ENCODE measurements around the gene FBXW8. TPM values are rescaled to one million over a fixed set of nuclear protein-coding genes. Genes with fewer than 3 reads are reported as not detected.

FBXW8 gene
- total RNA-seq, 3 donors from 2014 or later (not counting 1 experiment from before 2014, with no cell fraction given), result 11.5 to 16.0 (median 13.5) TPM

DNA sequence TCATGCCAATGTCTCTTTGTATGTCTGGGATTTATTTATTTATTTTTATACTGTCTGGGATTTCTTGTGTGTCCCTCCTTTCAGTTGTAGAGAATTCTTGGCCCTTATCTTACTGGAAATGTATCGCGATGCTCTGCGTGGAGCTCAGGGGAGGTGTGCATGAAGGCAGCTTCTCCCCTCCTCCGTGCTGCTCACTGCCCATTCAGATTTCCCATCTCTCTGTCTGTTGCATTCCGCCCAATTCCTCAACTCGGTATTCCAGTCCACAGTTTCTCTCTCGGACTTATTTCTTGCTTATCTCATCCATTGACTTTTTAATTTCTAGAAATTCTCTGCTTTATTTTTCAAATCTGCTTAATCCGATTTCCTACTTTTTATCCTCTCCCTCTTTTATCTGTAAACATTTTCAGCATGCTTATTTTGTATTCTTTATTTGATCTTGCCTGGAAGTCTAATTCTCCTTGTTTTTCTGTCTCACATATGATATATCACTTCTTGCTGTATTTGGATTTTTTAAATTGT lies 93.2 kb downstream of the FBXW8 start:
- Histone ChIP-seq H3K36me3 (ENCODE audit: control insufficient read depth, insufficient read depth, low read length) (peaks cover 30% of the 10 kb centered on the region), H3K4me1 (ENCODE audit: control insufficient read depth, insufficient read depth, low read length) (no peaks in the 10 kb centered on the region), H3K4me3 (ENCODE audit: low read length) (no peak overlapping the region), H3K27ac (ENCODE audit: low read length) (no peak overlapping the region), H3K27me3 (ENCODE audit: control insufficient read depth, insufficient read depth, low read length) (no peaks in the 10 kb centered on the region), H3K9me3 (ENCODE audit: control insufficient read depth, insufficient read depth, low read length) (no peaks in the 10 kb centered on the region)
- H3K4me1 Mint-ChIP-seq, result peaks cover 3 to 5% of the 10 kb centered on the region in 2 donors
- no peaks in the 10 kb centered on the region for H3K36me3 Mint-ChIP-seq
- no peaks in the 10 kb centered on the region for H3K9me3 Mint-ChIP-seq
- TF ChIP-seq, protein P1, sequence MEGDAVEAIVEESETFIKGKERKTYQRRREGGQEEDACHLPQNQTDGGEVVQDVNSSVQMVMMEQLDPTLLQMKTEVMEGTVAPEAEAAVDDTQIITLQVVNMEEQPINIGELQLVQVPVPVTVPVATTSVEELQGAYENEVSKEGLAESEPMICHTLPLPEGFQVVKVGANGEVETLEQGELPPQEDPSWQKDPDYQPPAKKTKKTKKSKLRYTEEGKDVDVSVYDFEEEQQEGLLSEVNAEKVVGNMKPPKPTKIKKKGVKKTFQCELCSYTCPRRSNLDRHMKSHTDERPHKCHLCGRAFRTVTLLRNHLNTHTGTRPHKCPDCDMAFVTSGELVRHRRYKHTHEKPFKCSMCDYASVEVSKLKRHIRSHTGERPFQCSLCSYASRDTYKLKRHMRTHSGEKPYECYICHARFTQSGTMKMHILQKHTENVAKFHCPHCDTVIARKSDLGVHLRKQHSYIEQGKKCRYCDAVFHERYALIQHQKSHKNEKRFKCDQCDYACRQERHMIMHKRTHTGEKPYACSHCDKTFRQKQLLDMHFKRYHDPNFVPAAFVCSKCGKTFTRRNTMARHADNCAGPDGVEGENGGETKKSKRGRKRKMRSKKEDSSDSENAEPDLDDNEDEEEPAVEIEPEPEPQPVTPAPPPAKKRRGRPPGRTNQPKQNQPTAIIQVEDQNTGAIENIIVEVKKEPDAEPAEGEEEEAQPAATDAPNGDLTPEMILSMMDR (IDR thresholded peaks at IDR 0.05), result no peak
- DNase-seq, result no peak
- H3K4me3 Mint-ChIP-seq, result no peak overlapping the region
- WGBS (ENCODE audit: insufficient coverage), result 97% methylated on average over 7 of the region's 8 CpGs
- intact Hi-C loops (cut with micrococcal nuclease), result no loop called here
- no peak for ATAC-seq
- H3K27me3 Mint-ChIP-seq (ENCODE audit: low read depth in 2 of 2), result no peaks in the 10 kb centered on the region
- H3K27ac Mint-ChIP-seq, result no peak overlapping the region

DNA sequence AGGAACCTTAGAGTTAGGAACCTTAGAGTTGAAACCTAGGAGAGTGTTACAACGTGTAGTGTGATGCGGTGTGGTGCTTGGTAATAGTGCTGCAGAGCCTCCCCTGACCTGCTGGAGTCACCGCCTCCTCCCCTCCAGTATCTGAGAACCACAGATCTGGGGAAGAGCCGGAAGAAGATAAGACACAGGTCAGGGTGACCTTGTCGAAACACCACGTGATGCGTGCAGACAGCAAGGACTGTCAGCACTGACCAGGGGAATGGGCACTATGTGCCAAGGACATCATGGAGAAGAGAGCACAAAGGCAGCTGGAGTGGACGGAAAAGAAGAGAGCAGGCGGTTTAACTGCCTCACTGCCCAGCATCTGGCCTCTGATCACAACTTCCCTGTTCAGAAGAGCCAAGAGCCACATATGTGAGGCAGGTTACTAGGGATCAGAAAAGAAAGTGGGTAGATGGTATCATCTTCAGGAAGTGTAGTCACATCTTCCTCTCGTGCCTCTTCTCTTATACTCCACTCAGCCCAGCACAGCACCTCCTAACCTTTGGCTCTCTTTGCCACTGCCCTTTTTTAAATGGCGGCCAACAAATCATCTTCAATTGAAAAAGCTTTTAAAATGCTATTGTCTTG lies 94.8 kb downstream of the FBXW8 start:
- ATAC-seq, result peak in 1 of 3 donors; percentile 47
- no peak overlapping the region for H3K4me3 ChIP-seq (ENCODE audit: low read length)
- H3K4me3 Mint-ChIP-seq, result no peak overlapping the region
- no peaks in the 10 kb centered on the region for H3K36me3 Mint-ChIP-seq
- peaks cover 32% of the 10 kb centered on the region for H3K36me3 ChIP-seq (ENCODE audit: control insufficient read depth, insufficient read depth, low read length)
- H3K9me3 Mint-ChIP-seq, result no peaks in the 10 kb centered on the region
- no peak for DNase-seq
- no peak overlapping the region for H3K27ac ChIP-seq (ENCODE audit: low read length)
- intact Hi-C loops (cut with micrococcal nuclease), result no loop called here
- 94% methylated on average over 11 of the region's 11 CpGs for WGBS (ENCODE audit: insufficient coverage)
- H3K4me1 ChIP-seq (ENCODE audit: control insufficient read depth, insufficient read depth, low read length), result no peaks in the 10 kb centered on the region
- peaks cover 3 to 5% of the 10 kb centered on the region in 2 donors for H3K4me1 Mint-ChIP-seq
- TF ChIP-seq, protein P1 (IDR thresholded peaks at IDR 0.05), result no peak
- H3K27me3 Mint-ChIP-seq (ENCODE audit: low read depth in 2 of 2), result no peaks in the 10 kb centered on the region
- H3K27me3 ChIP-seq (ENCODE audit: control insufficient read depth, insufficient read depth, low read length), result no peaks in the 10 kb centered on the region
- H3K9me3 ChIP-seq (ENCODE audit: control insufficient read depth, insufficient read depth, low read length), result no peaks in the 10 kb centered on the region
- H3K27ac Mint-ChIP-seq, result no peak overlapping the region

DNA sequence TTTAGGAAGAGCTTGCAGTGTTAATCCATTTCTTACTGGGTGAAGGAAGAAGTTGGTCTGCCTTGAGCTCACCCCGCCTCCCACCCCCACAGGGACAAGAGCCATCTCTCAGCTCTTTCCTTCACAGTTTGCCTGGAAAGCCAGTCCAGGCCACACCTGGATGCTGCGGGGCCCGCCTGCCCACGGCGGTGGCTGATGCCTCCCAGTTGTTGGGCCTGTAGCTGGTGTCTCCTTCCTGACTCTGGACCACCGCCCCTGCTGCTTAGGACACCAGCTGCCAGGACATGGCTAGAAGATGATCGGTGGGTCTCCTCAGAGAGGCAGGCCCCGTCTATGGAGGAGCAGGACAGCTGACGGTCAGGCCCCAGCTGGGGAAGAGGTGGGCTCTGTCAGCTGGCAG lies 95.6 kb downstream of the FBXW8 start:
- Histone ChIP-seq H3K4me3 (ENCODE audit: low read length) (no peak overlapping the region), H3K27me3 (ENCODE audit: control insufficient read depth, insufficient read depth, low read length) (no peaks in the 10 kb centered on the region), H3K4me1 (ENCODE audit: control insufficient read depth, insufficient read depth, low read length) (no peaks in the 10 kb centered on the region), H3K9me3 (ENCODE audit: control insufficient read depth, insufficient read depth, low read length) (no peaks in the 10 kb centered on the region), H3K36me3 (ENCODE audit: control insufficient read depth, insufficient read depth, low read length) (peaks cover 35% of the 10 kb centered on the region), H3K27ac (ENCODE audit: low read length) (no peak overlapping the region)
- intact Hi-C loops (cut with micrococcal nuclease), result no loop called here
- DNase-seq (no peak), ATAC-seq (no peak)
- TF ChIP-seq, protein P1 (IDR thresholded peaks at IDR 0.05), result no peak
- H3K27ac Mint-ChIP-seq, result no peak overlapping the region
- peaks cover 3 to 5% of the 10 kb centered on the region in 2 donors for H3K4me1 Mint-ChIP-seq
- no peaks in the 10 kb centered on the region for H3K9me3 Mint-ChIP-seq
- no peaks in the 10 kb centered on the region for H3K27me3 Mint-ChIP-seq (ENCODE audit: low read depth in 2 of 2)
- H3K36me3 Mint-ChIP-seq, result no peaks in the 10 kb centered on the region
- no peak overlapping the region for H3K4me3 Mint-ChIP-seq
- WGBS (ENCODE audit: insufficient coverage), result 96% methylated on average over 9 of the region's 9 CpGs

DNA sequence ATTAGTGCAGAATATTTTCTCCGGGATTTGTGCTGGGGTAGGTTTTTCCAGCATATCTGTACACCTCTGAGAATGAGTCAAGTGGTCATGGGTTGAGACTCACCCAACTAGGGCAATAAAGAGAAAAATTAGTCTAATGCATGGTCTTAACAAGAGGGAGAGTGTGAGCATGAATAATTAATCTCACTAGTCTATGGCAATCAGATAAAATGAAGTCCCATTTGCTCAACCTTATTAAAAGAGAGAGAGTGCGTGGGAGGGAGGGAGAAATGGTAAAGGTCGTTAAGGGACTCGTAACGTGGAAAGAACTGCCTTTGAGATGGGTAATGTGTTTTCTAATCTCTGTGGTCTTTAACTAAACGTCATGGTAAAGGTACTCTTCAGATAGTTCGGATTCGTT lies 96.8 kb downstream of the FBXW8 start:
- no peak for DNase-seq
- TF ChIP-seq, protein P1 (IDR thresholded peaks at IDR 0.05), result no peak
- peaks cover 3 to 5% of the 10 kb centered on the region in 2 donors for H3K4me1 Mint-ChIP-seq
- H3K36me3 ChIP-seq (ENCODE audit: control insufficient read depth, insufficient read depth, low read length), result peaks cover 38% of the 10 kb centered on the region
- no peaks in the 10 kb centered on the region for H3K9me3 Mint-ChIP-seq
- no peaks in the 10 kb centered on the region for H3K4me1 ChIP-seq (ENCODE audit: control insufficient read depth, insufficient read depth, low read length)
- no peaks in the 10 kb centered on the region for H3K27me3 ChIP-seq (ENCODE audit: control insufficient read depth, insufficient read depth, low read length)
- H3K27ac Mint-ChIP-seq, result no peak overlapping the region
- ATAC-seq, result no peak
- H3K4me3 ChIP-seq (ENCODE audit: low read length), result no peak overlapping the region
- no peak overlapping the region for H3K4me3 Mint-ChIP-seq
- no peaks in the 10 kb centered on the region for H3K9me3 ChIP-seq (ENCODE audit: control insufficient read depth, insufficient read depth, low read length)
- H3K36me3 Mint-ChIP-seq, result peaks cover 11% of the 10 kb centered on the region
- no peaks in the 10 kb centered on the region for H3K27me3 Mint-ChIP-seq (ENCODE audit: low read depth in 2 of 2)
- no peak overlapping the region for H3K27ac ChIP-seq (ENCODE audit: low read length)
- 97% methylated on average over 6 of the region's 8 CpGs for WGBS (ENCODE audit: insufficient coverage)
- intact Hi-C loops (cut with micrococcal nuclease), result no loop called here
